ENCODE measurements around the gene UPK3BL1.
"Not testable (repeated sequence)": the region's sequence is repeated elsewhere in the genome, so short reads cannot be mapped to it uniquely, and the experiment has no call there.

GRCh38 chr7:102667523-102667922 lies 24.9 kb upstream of the UPK3BL1 start:
- not testable (repeated sequence) for TF ChIP-seq POLR2A (IDR thresholded peaks at IDR 0.05; ENCODE audit: low read length); GATA1 (IDR thresholded peaks at IDR 0.05; ENCODE audit: low read depth, low read length)

Data from erythroblast (primary cell).